Mononuclear cell (primary cell): ENCODE data around the gene CACNA1I. TPM values are rescaled to one million over a fixed set of nuclear protein-coding genes. Genes with fewer than 3 reads are reported as not detected.

Source experiments
- H3K27me3 ChIP-seq: 2 replicates; pipeline ENCODE4 v1.6.0; 2011; ENCODE audit warnings: low read length, control low read depth; ENCODE audit not compliant: insufficient read depth
- H3K4me1 ChIP-seq: 2 replicates; pipeline ENCODE4 v1.5.1; 2011; ENCODE audit warnings: mild to moderate bottlenecking, low read length, control low read depth; ENCODE audit not compliant: insufficient read depth
- H3K4me3 ChIP-seq: 2 replicates; pipeline ENCODE4 v1.5.1; 2011; ENCODE audit warnings: mild to moderate bottlenecking, low read length, moderate library complexity
- H3K9me3 ChIP-seq: 2 replicates; pipeline ENCODE4 v1.5.1; 2011; ENCODE audit warnings: low read depth, mild to moderate bottlenecking, control low read depth, low read length
- total RNA-seq: library from RNA; depleted of rRNA; stranded (reverse); fragments of >200 nt; gene quantifications from one replicate; pipeline ENCODE4 v1.2.3, GENCODE V29; 2012

CACNA1I gene
- total RNA-seq, 1 donor, result 8.0 TPM

DNA sequence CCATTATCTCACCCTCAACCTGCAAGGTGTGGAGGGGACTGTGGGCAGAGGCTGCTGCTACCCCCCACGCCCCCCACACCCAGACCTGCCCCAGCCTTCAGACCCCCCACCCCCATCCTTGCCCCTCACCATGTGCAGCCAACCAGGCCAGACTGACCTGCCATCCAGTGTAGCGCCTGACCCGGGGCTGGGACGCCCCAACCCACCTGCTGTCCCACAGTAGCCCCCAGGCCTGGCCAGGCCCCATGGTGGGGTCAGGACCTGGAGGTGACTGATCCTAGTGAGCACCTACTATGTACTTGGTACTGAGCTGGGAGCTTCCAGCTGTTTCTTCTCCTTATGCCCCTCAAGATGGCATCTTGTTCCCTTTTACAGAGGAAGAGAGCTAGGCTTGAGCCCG, 113.1 kb downstream of the CACNA1I start:
- H3K27me3 ChIP-seq, result no peaks in the 10 kb centered on the region
- H3K4me3 ChIP-seq, result no peak overlapping the region
- no peaks in the 10 kb centered on the region for H3K4me1 ChIP-seq
- no peaks in the 10 kb centered on the region for H3K9me3 ChIP-seq

DNA sequence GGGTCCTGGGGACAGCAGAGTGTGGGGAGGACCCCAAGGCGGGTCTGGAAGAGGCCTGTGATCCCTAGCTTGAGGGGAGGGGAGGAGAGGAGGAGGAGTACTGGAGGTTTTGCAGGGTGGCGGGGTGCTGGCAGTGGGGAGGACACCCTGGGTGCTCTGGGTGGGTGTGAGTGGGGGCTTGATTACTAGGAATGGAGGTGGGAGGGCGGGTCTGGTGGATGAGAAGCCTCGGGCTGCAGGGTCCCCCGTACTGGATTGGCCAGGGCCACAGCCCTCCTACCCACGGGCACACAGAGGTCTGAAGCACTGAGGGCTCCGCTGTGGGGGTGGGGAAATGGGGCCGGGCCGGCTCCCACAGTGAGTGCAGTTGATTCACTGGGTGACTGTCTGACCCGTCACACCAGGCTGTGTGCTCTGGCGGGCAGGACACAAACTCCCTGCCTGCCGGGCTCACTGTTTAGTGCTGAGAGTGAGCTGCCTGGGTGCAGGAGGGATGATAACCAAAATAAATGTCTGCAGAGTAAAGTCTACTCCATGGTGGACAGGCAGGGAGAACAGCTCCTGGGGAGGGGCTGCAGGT, 114.2 kb downstream of the CACNA1I start:
- no peaks in the 10 kb centered on the region for H3K4me1 ChIP-seq
- no peak overlapping the region for H3K4me3 ChIP-seq
- H3K27me3 ChIP-seq, result no peaks in the 10 kb centered on the region
- no peaks in the 10 kb centered on the region for H3K9me3 ChIP-seq

DNA sequence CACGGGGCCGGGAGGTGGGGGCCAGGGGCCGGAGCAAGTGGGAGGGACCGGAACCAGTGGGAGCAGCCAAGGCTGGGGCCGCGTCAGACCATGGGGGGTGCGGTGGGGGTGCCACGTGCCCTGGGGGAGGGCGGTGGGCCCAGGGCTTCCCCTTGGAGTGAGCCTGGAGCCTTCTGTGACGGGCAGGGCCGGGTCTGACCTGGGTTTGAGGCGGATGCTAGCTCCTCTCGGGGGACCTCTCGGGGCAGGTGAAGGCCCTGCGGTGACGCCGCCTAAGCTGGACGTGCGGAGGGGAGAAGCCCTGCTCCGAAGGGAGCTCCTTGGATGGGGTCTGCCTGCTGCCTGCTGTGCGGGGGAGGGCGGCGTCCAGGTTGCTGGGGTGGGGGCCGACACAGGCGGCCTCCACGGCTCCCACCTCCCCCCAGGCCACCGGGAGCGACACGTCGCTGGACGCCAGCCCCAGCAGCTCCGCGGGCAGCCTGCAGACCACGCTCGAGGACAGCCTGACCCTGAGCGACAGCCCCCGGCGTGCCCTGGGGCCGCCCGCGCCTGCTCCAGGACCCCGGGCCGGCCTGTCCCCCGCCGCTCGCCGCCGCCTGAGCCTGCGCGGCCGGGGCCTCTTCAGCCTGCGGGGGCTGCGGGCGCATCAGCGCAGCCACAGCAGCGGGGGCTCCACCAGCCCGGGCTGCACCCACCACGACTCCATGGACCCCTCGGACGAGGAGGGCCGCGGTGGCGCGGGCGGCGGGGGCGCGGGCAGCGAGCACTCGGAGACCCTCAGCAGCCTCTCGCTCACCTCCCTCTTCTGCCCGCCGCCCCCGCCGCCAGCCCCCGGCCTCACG, 115.0 kb downstream of the CACNA1I start:
- H3K27me3 ChIP-seq, result no peaks in the 10 kb centered on the region
- H3K4me3 ChIP-seq, result no peak overlapping the region
- H3K9me3 ChIP-seq, result no peaks in the 10 kb centered on the region
- H3K4me1 ChIP-seq, result no peaks in the 10 kb centered on the region

DNA sequence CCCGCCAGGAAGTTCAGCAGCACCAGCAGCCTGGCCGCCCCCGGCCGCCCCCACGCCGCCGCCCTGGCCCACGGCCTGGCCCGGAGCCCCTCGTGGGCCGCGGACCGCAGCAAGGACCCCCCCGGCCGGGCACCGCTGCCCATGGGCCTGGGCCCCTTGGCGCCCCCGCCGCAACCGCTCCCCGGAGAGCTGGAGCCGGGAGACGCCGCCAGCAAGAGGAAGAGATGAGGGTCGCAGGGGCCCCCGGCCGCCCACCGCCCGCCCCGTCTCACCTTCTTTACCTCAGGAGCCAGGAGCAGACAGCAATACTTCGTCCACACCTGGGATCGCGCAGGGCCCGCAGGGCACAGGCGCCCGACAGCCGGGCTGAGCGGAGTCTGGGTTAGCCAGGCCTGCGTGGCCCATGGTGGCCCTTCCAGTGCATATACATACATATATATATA, 115.6 kb downstream of the CACNA1I start:
- Histone ChIP-seq H3K9me3 (no peaks in the 10 kb centered on the region), H3K4me3 (no peak overlapping the region), H3K27me3 (peaks cover 5% of the 10 kb centered on the region), H3K4me1 (no peaks in the 10 kb centered on the region)

DNA sequence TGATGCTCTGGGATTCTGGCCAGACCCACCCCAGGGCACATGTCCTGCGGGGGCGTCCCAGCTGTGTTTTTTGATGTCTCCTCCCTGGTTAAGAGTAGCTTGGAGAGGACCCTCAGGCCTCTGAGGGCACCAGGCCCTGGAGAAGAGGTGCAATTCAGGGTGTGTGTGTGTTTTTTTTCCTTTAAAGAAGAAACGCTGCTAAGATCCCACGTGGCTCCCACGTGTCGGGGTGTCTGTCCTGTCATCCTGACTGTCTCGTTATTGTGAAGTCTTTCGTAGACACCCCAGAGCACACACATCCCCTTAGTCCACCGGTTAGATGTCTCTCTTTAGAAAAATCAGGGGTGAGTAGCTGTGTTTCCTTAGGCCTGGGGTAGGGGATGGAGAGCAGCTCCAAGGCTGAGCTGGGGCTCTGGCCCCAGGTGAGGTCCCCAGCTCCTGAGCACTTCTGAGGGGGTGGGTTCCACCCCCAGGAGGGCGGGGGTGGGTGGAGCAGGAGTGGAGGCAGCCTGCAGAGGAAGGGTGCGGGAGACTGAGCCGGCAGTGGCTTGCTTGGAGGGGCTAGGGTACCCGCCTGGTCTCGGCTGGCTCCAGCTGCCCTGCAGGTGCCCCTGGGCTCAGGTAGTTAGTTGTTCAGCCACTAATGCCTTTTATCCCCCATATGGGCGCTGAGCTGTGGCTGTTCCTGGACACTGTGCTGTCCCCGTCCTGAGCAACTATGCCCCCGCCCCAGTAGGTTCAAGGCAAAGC, 116.4 kb downstream of the CACNA1I start:
- Histone ChIP-seq H3K4me1 (no peaks in the 10 kb centered on the region), H3K27me3 (peaks cover 5% of the 10 kb centered on the region), H3K4me3 (no peak overlapping the region), H3K9me3 (no peaks in the 10 kb centered on the region)

DNA sequence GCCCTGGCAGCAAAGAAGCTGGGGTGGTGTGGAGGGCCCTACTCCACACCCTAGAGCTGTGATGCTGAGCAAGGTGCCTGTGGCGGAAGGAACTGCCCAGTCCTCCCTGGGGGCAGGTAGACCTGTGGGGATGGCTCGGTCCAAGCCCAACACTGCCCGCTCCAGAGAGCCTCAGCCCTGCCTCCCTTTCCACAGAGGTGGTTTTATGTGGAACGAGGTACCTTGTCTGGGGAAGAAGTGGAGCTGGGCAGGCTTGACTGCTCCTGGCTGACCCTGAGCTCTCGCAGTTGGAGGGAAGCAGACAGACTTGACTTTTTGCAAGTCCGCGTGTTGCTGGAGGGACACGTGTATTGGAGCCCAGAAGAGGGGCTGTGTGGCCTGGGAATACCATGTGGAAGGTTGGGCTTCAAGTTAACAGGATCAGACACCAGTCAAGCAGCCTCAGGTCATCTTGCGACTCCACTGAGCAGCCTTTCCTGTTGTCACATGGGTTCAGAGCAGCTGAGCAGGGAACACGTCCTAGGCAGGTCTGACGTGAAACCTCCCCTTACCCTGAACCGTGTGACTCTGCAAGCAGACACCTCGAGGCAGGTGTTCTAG, 117.7 kb downstream of the CACNA1I start:
- Histone ChIP-seq H3K4me1 (no peaks in the 10 kb centered on the region), H3K27me3 (peaks cover 5% of the 10 kb centered on the region), H3K9me3 (no peaks in the 10 kb centered on the region), H3K4me3 (no peak overlapping the region)

DNA sequence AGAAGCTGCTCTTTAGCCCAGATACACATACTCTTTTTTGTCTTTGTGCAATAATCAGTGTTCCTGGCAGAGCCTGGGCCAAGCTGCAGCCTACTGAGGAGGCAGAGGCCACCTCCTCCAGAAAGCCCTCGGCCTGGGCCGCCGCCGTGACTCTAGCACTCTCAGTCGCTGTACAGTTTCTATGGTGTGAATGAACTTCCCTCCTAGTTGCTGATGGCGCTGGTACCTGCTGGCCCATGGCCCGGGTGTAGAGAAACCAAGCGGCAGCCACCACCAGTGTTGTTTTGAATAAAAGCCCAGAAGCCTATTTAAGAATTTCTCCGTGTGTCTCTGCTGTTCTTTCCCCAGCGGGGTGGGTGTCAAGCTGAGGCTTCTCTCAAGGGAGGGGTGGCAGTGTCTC, 118.9 kb downstream of the CACNA1I start:
- H3K27me3 ChIP-seq, result peaks cover 5% of the 10 kb centered on the region
- H3K4me3 ChIP-seq, result no peak overlapping the region
- no peaks in the 10 kb centered on the region for H3K4me1 ChIP-seq
- no peaks in the 10 kb centered on the region for H3K9me3 ChIP-seq

DNA sequence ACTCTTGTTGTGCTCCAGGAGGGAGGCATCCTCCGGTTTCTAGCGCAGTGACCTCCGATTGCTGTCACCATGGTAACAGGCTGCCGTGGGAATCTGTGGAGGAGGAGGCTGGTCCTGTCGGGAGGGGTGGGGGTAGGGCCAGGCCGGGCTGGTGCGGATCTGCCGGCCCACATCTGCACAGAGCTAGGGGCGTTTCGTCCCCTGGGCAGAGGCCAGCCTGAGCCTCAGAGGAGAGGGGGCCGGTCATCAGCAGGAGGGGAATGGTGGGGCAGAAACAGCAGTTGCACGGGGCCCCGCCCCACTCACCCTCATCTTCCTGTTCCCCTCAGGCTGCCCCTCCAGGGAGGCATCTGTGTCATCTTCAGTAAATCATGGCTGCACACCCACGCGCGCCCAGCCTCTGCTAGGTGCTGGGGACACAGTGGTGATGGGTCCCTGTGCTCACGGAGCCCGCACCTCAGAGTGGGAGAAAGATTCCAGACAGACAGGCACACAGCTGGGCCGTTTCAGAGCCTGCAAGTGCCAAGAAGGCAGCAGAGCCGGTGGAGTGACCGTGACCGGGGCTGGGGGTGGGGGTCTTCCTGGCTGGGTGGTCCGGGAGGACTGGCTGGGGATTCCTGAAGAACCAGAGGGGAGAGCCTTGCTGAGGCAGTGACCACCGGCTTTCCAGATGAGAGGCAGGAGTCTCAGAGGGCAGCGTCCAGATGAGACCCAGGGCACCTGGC, 120.5 kb downstream of the CACNA1I start:
- peaks cover 5% of the 10 kb centered on the region for H3K27me3 ChIP-seq
- H3K4me3 ChIP-seq, result no peak overlapping the region
- no peaks in the 10 kb centered on the region for H3K9me3 ChIP-seq
- H3K4me1 ChIP-seq, result no peaks in the 10 kb centered on the region

DNA sequence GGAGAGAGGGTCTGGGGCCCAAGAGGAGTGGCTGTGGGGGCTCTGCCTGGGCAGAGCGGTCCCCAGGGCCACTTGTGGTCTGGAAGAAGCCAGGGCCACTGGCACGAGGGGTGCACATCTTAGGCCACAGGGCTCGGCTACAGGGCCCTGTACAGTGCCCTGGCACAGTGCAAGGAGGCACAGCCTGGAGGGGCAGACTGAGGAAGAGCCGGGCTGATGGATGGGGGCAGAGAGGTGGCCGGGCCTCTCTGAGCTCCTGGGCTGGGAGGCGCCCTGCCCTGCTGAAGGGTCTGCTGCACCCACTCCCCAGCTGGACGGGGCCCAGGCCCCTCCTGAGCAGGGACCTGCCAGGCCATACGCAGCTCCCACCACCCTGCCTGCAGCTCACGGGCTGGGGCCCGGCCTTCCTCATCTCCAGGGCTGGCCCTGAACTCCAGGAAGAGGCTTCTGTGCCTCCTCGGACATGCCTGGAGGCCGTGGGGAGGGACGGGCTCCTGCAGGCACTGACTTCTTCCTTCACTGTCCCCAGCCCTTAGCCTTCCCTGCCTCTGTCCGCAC, 123.5 kb downstream of the CACNA1I start:
- no peaks in the 10 kb centered on the region for H3K4me1 ChIP-seq
- H3K27me3 ChIP-seq, result peaks cover 5% of the 10 kb centered on the region
- no peaks in the 10 kb centered on the region for H3K9me3 ChIP-seq
- H3K4me3 ChIP-seq, result no peak overlapping the region

DNA sequence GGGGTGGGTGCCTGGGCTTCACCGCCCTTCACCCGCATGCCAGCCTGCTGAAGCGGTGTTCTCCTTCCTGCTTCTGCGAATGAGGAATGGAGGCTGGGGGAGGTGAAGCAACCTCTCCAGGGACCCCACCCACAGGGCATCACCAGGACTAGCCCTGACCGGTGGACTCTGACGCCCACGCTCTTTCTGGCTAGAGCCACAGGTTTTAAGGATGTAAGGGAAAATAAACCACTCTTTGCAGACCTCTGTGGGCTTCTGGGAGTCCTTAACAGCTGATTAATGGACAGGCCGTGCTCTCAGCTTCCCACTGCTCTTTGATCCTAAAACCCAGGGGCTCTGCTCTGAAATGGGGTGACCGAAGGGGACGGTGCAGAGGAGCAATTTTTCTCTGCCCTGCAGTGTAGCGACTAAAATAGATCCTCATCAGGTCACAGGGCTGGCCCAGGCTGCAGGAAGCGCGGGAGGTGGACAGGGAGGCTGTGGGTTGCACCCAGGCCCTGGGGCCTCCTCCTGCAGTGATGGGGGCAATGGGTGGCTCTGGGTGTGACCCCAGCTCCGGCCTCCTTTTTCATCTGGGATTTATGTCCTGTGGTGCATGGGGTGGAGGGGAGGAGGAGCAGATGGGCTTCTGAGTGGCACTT, 127.4 kb downstream of the CACNA1I start:
- H3K4me3 ChIP-seq, result no peak overlapping the region
- no peaks in the 10 kb centered on the region for H3K9me3 ChIP-seq
- H3K4me1 ChIP-seq, result no peaks in the 10 kb centered on the region
- H3K27me3 ChIP-seq, result no peaks in the 10 kb centered on the region

DNA sequence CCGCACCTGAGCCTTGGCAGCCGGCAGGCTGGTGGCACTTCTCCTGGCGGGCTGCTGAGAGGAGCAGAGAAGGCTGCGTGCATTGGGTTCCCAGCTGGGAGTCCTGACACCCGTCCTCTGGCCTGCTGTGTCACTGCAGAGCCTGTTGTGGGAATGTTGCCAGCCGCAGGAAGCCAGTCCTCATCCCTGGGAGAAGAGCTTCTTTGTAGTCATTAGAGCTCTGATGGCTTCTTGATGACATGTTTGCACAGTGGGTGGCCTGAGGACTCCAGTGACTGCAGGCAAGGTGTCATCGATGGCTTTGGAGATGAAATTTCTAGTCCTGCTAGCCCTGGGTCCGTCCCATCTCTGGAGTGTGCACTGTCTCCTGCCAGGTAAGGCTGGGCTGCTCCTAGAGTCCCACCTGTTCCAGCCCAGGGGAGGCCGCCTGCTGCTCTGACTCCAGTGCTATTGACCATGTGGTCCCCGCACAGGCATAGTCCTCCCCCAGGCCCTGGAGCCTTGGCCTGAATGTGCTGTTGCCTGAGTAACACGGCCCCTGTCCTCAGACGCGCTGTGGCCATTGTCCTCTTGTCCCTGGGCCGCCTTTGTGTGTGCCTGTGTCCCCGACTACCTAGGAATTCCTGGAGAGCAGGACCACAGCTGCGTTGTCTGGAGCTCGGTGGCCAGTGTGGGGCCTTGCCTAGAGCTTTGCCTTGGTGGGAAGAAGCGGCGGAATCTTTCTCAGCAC, 129.2 kb downstream of the CACNA1I start:
- H3K9me3 ChIP-seq, result no peaks in the 10 kb centered on the region
- no peaks in the 10 kb centered on the region for H3K27me3 ChIP-seq
- H3K4me1 ChIP-seq, result no peaks in the 10 kb centered on the region
- H3K4me3 ChIP-seq, result no peak overlapping the region

DNA sequence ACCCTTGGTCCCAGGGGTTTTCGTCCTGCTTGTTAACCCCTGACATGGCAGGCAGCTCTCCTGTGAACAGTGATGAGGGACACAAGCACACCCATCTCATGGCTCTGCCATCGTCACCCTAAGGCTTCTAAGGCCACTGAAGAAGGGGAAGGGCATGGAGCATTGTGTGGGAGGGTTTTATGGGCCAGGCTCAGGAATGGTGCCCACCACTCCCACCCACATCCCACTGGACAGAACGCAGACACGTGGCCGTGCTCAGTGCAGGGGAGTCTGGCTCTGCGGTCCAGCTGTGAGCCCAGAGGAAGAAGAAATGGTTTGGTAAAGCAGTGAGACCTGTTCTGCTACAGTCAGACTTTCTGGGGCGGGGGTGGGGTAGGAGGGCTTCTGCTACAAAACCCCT, 130.0 kb downstream of the CACNA1I start:
- Histone ChIP-seq H3K4me3 (no peak overlapping the region), H3K4me1 (no peaks in the 10 kb centered on the region), H3K27me3 (no peaks in the 10 kb centered on the region), H3K9me3 (no peaks in the 10 kb centered on the region)

DNA sequence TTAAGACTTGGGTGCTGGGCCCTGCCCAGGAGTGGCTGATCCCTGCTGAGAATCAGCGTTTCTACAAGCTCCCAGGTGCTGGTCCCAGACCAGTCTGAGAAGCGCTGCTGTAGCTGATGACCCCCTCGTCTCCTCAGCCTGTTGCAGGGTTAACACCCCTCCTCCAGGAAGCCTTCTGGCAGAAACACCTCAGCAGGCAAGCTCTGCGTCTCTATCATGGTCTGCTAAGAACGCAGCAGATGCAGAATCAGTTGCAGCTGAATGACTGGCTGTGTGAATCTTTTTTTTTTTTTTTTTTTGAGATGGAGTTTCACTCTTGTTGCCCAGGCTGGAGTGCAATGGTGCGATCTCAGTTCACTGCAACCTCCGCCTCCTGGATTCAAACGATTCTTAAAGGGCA, 132.5 kb downstream of the CACNA1I start:
- H3K4me1 ChIP-seq, result no peaks in the 10 kb centered on the region
- H3K4me3 ChIP-seq, result no peak overlapping the region

More for the DNA sequence above, 132.5 kb downstream of the CACNA1I start:
- no peaks in the 10 kb centered on the region for H3K9me3 ChIP-seq
- H3K27me3 ChIP-seq, result no peaks in the 10 kb centered on the region
